ENCODE data around the gene DCDC2C. TPM values are rescaled to one million over a fixed set of nuclear protein-coding genes. Genes with fewer than 3 reads are reported as not detected.

DCDC2C gene
- total and polyA plus RNA-seq, 2 experiments from 2014 or later = 0.45 TPM; not detected in 1

- H3K27ac ChIP-seq (ENCODE audit: low read depth) = no peak overlapping the region
- H3K4me3 Mint-ChIP-seq = no peak overlapping the region
- H3F3A ChIP-seq (replicated peaks; ENCODE audit: low read depth) = no peaks in the 10 kb centered on the region
- H3K9me2 ChIP-seq (ENCODE audit: insufficient read depth) = no peaks in the 10 kb centered on the region; the same call in 1 of the 2 replicates
- peaks cover 7% of the 10 kb centered on the region; the same call in 1 of the 3 replicates for H3K36me3 Mint-ChIP-seq (ENCODE audit: low read depth)
- no peak overlapping the region for H3K4me3 ChIP-seq
- H3K4me1 ChIP-seq (ENCODE audit: insufficient read depth) = no peaks in the 10 kb centered on the region
- no peaks in the 10 kb centered on the region for H3K79me2 ChIP-seq (replicated peaks; ENCODE audit: insufficient read depth)
- no peaks in the 10 kb centered on the region for H3K4me1 Mint-ChIP-seq
- no peak for TF ChIP-seq JUNB (IDR thresholded peaks at IDR 0.05; ENCODE audit: unreplicated experiment)
- no peak for TF ChIP-seq ZNF462 (CRISPR knock-in tag; IDR thresholded peaks at IDR 0.05)
- no peak for TF ChIP-seq STAT1 (IDR thresholded peaks at IDR 0.05; ENCODE audit: unreplicated experiment)
- TF ChIP-seq CTCF (conservative IDR thresholded peaks at IDR 0.05; ENCODE audit: low read depth in 2 of 2) = no peak
- no peak for TF ChIP-seq ZNF114 (CRISPR knock-in tag; IDR thresholded peaks at IDR 0.05)
- no peak for TF ChIP-seq EZH2phosphoT487 (IDR thresholded peaks at IDR 0.05; ENCODE audit: unreplicated experiment)
- no peak for DNase-seq (ENCODE audit: low spot score)
- no peaks in the 10 kb centered on the region for H3K36me3 ChIP-seq (ENCODE audit: insufficient read depth)
- ATAC-seq = no peak
- no peaks in the 10 kb centered on the region for H4K20me1 ChIP-seq (replicated peaks; ENCODE audit: insufficient read depth)
- no peaks in the 10 kb centered on the region for H3K27me3 ChIP-seq (ENCODE audit: insufficient read depth)
- peaks cover 49% of the 10 kb centered on the region for H3K9me3 Mint-ChIP-seq
- no peak overlapping the region for H2AFZ ChIP-seq
- no peak overlapping the region for H3K4me2 ChIP-seq
- peaks cover 11% of the 10 kb centered on the region for H3K27me3 Mint-ChIP-seq (ENCODE audit: insufficient read depth, low read depth, poor library complexity)
- no peak overlapping the region for H3K27ac Mint-ChIP-seq
Measured at GRCh38 chr2:3670941-3671340, 32.4 kb upstream of the DCDC2C start.

Measured in GM23338 (cell line).